Head of caudate nucleus (tissue), 42 donors: ENCODE data around the gene ALPP.
"Not testable (repeated sequence)": the region's sequence is repeated elsewhere in the genome, so short reads cannot be mapped to it uniquely, and the experiment has no call there.

Experiments used
- DNase-seq, 42 donors: peaks; one replicate each; pipeline versions ENCODE4 v3.0.0 to v3.0.0-alpha.2; 2020 to 2021; ENCODE audit warnings: mixed read lengths in 7 of 42
- intact Hi-C: fragments of 100-400 bp; cut with DNase I; formaldehyde crosslinking; loops from one replicate; pipeline ENCODE4 v1.15.0; 2022

Gene ALPP

DNA sequence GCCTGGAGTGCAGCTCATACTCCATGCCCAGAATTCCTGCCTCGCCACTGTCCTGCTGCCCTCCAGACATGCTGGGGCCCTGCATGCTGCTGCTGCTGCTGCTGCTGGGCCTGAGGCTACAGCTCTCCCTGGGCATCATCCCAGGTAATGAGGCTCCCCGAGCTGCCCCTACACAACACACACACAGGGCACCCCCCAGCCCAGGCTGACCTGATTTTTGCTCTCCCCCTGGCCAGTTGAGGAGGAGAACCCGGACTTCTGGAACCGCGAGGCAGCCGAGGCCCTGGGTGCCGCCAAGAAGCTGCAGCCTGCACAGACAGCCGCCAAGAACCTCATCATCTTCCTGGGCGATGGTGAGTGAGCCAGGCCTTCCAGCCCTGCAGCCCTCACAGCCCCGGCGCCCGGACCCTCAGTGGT, at the start of gene ALPP:
Gene ALPP, plus strand, starts transcription at position 17 of the 417 bp plus-strand sequence. Its CDS starts 52 bp downstream, at position 69.
- intact Hi-C loops, DNase-seq: not testable (repeated sequence)

GRCh38 chr2:232329716-232330067, 48.9 kb upstream of the ALPP start:
- peak in 2 of 42 donors; percentile 2 to 10 for DNase-seq
- intact Hi-C loops, result loop anchor here (5.0 to 10.0 kb wide), 3 partner anchors 105 to 422 kb away; partner anchors contain the start of gene NPPC

- peak in 2 of 42 donors; percentile 3 to 4 for DNase-seq
Measured at GRCh38 chr2:232330068-232330999, 48.2 kb upstream of the ALPP start.

DNA sequence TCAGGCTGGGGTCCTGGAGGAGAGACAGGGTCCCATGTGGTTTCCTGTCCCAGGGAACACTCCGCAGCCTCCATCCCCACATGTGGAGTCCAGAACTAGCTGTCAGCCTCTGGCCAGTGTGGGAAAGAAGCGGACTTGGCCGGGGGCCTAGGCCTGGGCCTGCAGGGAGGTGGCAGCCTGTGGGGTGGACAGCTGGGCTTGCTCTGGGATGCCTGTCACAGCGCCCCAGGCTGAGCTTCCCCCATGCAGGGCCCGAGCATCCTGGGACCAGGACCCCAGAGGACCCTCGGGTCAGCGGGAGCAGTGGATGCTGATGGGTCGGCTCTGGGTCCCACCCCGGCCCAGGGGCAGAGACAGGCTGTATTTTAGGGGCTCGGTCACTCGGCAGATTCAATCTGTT, 47.5 kb upstream of the ALPP start:
- DNase-seq, result peak in 2 of 42 donors; percentile 5 to 14
- intact Hi-C loops, result loop anchor here (10.0 kb wide), 1 partner anchor 104 kb away; no protein-coding TSS in a partner anchor

More at GRCh38 chr2:232330068-232330999, 48.2 kb upstream of the ALPP start:
- intact Hi-C loops, result loop anchor here (10.0 kb wide), 1 partner anchor 104 kb away; no protein-coding TSS in a partner anchor

GRCh38 chr2:232331641-232332040, 46.9 kb upstream of the ALPP start:
- intact Hi-C loops, result loop anchor here (10.0 kb wide), 1 partner anchor 103 kb away; no protein-coding TSS in a partner anchor
- DNase-seq, result peak in 2 of 42 donors; percentile 8

DNA sequence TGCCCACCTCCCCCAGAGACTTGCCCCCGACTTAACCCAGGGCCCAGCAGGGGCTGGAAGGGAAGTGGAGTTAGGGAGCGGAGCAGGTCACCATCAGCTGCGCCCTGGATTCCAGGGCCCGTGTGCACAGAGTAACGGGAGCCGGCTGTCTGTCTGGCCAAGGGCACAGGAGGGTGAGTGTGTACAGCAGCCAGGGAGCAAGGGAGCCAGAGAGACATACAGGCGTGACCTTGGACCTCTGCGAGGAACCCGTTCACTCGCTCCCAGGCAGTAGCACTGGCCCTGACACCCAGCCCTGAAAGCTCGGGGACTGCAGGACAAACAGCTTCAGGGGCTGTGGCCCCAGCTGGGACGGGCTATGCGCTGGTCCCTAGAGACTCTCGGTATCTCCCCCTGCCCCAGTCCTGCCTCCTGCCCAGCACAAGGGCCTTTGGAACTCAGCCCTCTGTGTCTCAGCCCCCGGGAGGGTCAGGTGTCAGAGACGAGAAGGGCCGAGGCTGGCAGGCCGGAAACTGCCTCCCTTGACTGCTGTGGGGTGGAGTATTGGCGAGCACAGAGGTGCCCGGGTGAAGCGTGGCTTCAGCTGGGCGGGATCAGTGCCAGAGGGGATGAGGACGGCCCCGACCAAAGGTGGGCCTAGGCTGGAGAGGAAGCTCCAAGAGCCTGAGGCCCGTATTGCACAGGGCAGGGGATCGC, 46.2 kb upstream of the ALPP start:
- intact Hi-C loops, result loop anchor here (10.0 kb wide), 1 partner anchor 102 kb away; no protein-coding TSS in a partner anchor
- DNase-seq, result peak in 6 of 42 donors; percentile 1 to 20 (median 6)

- DNase-seq, result peak in 4 of 42 donors; percentile 2 to 23 (median 17)
- intact Hi-C loops, result loop anchor here (10.0 kb wide), 1 partner anchor 102 kb away; no protein-coding TSS in a partner anchor
Measured at GRCh38 chr2:232332940-232333259, 45.7 kb upstream of the ALPP start.

- DNase-seq, result peak in 14 of 42 donors; percentile 1 to 44 (median 10)
- intact Hi-C loops, result loop anchor here (10.0 kb wide), 1 partner anchor 101 kb away; no protein-coding TSS in a partner anchor
Measured at GRCh38 chr2:232333361-232334135, 45.0 kb upstream of the ALPP start.

DNA sequence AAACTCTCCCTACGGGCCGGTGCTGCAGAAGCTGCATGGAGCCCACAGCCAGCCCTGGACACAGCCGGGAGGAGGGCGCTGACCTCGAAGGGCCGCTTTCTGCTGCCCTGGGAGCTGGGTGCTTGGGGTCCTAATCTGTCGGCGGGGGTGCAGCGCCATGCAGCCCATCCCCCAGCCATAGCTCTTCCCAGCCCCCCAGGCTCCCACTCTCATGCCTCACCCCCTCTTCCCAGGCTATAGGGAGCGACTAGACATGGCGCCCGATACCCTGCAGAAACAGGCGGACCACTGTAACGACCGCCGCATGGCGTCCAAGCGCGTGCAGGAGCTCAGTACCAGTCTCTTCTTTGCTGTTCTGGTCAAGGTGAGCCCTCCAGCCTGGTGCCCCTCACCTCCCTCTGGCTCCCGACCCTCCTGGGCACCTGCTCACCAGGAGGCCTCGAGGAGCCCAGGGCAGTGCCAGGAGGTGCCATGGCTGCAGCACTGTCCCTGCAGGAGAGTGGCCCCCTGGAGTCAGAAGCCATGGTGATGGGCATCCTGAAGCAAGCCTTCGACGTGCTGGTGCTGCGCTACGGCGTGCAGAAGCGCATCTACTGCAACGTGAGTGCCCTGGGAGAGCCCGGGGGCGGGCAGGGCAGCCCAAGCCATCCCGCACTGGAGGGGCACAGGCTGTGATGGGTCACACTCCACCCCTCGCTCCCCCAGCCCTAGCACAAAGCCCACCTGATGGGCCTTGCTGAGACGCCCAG, 44.2 kb upstream of the ALPP start:
- intact Hi-C loops, result loop anchor here (10.0 kb wide), 1 partner anchor 100 kb away; no protein-coding TSS in a partner anchor
- peak in 9 of 42 donors; percentile 1 to 28 (median 9) for DNase-seq

- intact Hi-C loops, result loop anchor here (10.0 kb wide), 1 partner anchor 100 kb away; no protein-coding TSS in a partner anchor
Measured at GRCh38 chr2:232334885-232335205, 43.7 kb upstream of the ALPP start.

GRCh38 chr2:232335206-232335858, 43.2 kb upstream of the ALPP start:
- peak in 14 of 42 donors; percentile 3 to 28 (median 10) for DNase-seq
- intact Hi-C loops, result loop anchor here (10.0 kb wide), 1 partner anchor 99 kb away; no protein-coding TSS in a partner anchor

More at GRCh38 chr2:232334885-232335205, 43.7 kb upstream of the ALPP start:
- peak in 5 of 42 donors; percentile 3 to 8 (median 6) for DNase-seq

DNA sequence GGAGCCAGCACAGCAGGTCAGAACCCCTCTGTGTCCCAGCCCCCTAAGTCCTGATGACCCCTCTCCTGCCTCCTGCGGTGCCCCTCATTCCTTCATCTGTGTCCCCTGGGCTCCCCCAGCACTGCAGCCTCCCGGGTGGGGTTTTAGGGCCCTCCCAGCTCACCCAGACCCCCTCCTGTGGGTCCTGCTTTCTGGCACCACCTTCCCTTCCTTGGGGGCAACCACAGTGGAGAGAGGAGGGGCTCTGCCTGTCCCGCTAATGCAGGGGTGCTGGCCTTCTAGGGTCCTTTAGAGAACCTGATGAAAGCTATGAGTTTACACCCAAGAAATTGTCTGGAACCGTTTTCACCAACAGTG, 42.7 kb upstream of the ALPP start:
- intact Hi-C loops, result loop anchor here (10.0 kb wide), 1 partner anchor 99 kb away; no protein-coding TSS in a partner anchor

GRCh38 chr2:232336241-232336736, 42.3 kb upstream of the ALPP start:
- intact Hi-C loops, result loop anchor here (10.0 kb wide), 1 partner anchor 99 kb away; no protein-coding TSS in a partner anchor
- peak in 14 of 42 donors; percentile 1 to 42 (median 10) for DNase-seq

More for the DNA sequence above, 42.7 kb upstream of the ALPP start:
- peak in 10 of 42 donors; percentile 2 to 16 (median 5) for DNase-seq

DNA sequence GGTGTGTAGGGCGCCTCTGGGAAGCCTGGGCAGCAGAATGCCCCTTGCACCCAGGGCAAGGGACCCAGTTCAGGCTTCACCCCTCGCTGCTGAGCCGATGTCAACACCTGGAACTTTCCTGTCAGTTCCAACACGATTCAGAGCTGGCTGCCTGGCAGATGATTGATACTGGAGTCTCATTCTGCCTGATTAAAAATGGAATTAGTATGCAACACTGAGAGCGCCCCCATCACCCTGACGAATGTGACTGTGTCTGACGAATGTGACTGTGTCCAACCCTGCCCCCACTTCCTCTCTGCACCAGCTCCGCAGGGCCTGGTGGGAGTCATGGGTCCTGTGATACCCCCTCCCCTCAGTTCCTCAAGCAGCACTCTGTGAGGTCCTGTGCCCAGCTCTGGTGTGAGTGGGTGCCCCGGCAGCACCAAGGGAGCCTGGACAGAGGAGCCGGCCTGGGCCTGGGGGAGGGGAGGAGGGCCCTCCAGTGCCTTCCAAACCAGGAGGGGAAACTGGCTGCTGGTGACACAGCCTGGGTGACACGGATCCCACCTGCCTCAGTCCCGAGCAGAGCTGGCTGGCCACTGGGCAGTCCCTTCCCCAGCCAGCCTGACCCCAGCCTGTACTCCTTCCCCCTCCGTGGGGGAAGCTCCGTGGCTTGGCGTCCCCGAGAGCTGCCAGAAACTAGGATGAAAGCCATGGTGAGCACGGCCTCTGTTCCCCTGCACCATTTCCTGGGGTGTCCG, 41.4 kb upstream of the ALPP start:
- DNase-seq, result peak in 24 of 42 donors; percentile 9 to 61 (median 35)
- intact Hi-C loops, result loop anchor here (10.0 kb wide), 1 partner anchor 98 kb away; no protein-coding TSS in a partner anchor

GRCh38 chr2:232338094-232338758, 40.3 kb upstream of the ALPP start:
- intact Hi-C loops, result loop anchor here (10.0 kb wide), 1 partner anchor 97 kb away; no protein-coding TSS in a partner anchor
- peak in 5 of 42 donors; percentile 4 to 36 (median 8) for DNase-seq
